K562 (cell line): ENCODE results near the gene DNAAF3. TPM values are rescaled to one million over a fixed set of nuclear protein-coding genes. Genes with fewer than 3 reads are reported as not detected.

Source experiments
- BCLAF1 ChIP-seq, 2 experiments: fragments of 450-650 bp in 1 of 2; IDR thresholded peaks; 2 replicates each; pipeline ENCODE4 v1.6.1; 2011 to 2017; ENCODE audit warnings: low read depth in 2 of 2, antibody characterized with exemption in 1 of 2, borderline replicate concordance in 1 of 2, low read length in 1 of 2, mild to moderate bottlenecking in 1 of 2, mixed read lengths in 1 of 2; ENCODE audit not compliant: control insufficient read depth in 1 of 2
- C11orf30 ChIP-seq: fragments of 450-650 bp; IDR thresholded peaks from 2 replicates; pipeline ENCODE4 v1.6.1; 2016; ENCODE audit warnings: low read depth, mild to moderate bottlenecking
- CCAR2 ChIP-seq: fragments of 200-400 bp; formaldehyde crosslinking; IDR thresholded peaks from 2 replicates; pipeline ENCODE4 v1.6.1; 2017; ENCODE audit warnings: mild to moderate bottlenecking, low read depth, low read length
- CREB1 ChIP-seq, 2 experiments: sonication (generic) in 1 of 2; formaldehyde crosslinking in 1 of 2; IDR thresholded peaks; 2 replicates each; pipeline versions ENCODE4 v1.6.1 to v1.8.0; 2012 to 2022; ENCODE audit warnings: inconsistent platforms in 1 of 2, mild to moderate bottlenecking in 1 of 2, missing genetic modification reagents in 1 of 2, moderate library complexity in 1 of 2
- E2F3 ChIP-seq: fragments of 250-450 bp; sonication (Bioruptor Pico); IDR thresholded peaks from 2 replicates; pipeline ENCODE4 v1.4.0; 2020; ENCODE audit warnings: mild to moderate bottlenecking
- EP400 ChIP-seq: fragments of 450-650 bp; IDR thresholded peaks from 2 replicates; pipeline ENCODE4 v1.6.1; 2017; ENCODE audit warnings: antibody characterized with exemption, mild to moderate bottlenecking, moderate library complexity
- GTF2A2 ChIP-seq: IDR thresholded peaks from 2 replicates; pipeline ENCODE4 v1.6.1; 2016; ENCODE audit warnings: mild to moderate bottlenecking, missing genetic modification characterization, missing compliant biosample characterization
- MAZ ChIP-seq, 2 experiments: fragments of 450-650 bp in 1 of 2; sonication (generic) in 1 of 2; formaldehyde crosslinking; IDR thresholded peaks in 1 of 2; conservative IDR thresholded peaks in 1 of 2; 2 replicates each; pipeline versions ENCODE4 v1.4.0 to v1.5.0; 2020; ENCODE audit warnings: mild to moderate bottlenecking in 1 of 2, missing genetic modification reagents in 1 of 2
- MBD2 ChIP-seq: sonication (generic); IDR thresholded peaks from 2 replicates; pipeline ENCODE4 v1.6.1; 2016; ENCODE audit warnings: low read depth, borderline replicate concordance
- MLX ChIP-seq, 2 experiments: fragments of 450-650 bp in 1 of 2; sonication (generic) in 1 of 2; formaldehyde crosslinking; conservative IDR thresholded peaks; 2 replicates each; pipeline versions ENCODE4 v1.4.0 to v1.8.1; 2020 to 2022; ENCODE audit warnings: mild to moderate bottlenecking in 1 of 2, missing genetic modification reagents in 1 of 2
- MXI1 ChIP-seq: IDR thresholded peaks from 2 replicates; pipeline ENCODE4 v1.6.1; 2011; ENCODE audit warnings: low read depth, mild to moderate bottlenecking, improper control_type of control experiment, low read length
- NFE2L1 ChIP-seq: fragments of 450-650 bp; IDR thresholded peaks from 2 replicates; pipeline ENCODE4 v1.6.1; 2016; ENCODE audit warnings: missing genetic modification characterization, low read depth, mild to moderate bottlenecking, missing compliant biosample characterization, moderate library complexity, borderline replicate concordance
- PML ChIP-seq: IDR thresholded peaks from 2 replicates; pipeline ENCODE4 v1.6.1; 2012; ENCODE audit warnings: low read length, inconsistent platforms
- TEAD4 ChIP-seq, 2 experiments: sonication (generic) in 1 of 2; formaldehyde crosslinking in 1 of 2; IDR thresholded peaks; 2 replicates each; pipeline versions ENCODE4 v1.6.1 to v1.8.0; 2012 to 2022; ENCODE audit warnings: borderline replicate concordance in 1 of 2, inconsistent platforms in 1 of 2, low read length in 1 of 2, mild to moderate bottlenecking in 1 of 2, missing genetic modification reagents in 1 of 2
- U2AF1 ChIP-seq: fragments of 200-400 bp; formaldehyde crosslinking; optimal IDR thresholded peaks from 2 replicates; pipeline ENCODE3; 2017; ENCODE audit warnings: mild to moderate bottlenecking, low read depth, low read length, moderate library complexity
- ZFPM2 ChIP-seq: fragments of 250-450 bp; sonication (Bioruptor Pico); IDR thresholded peaks from 2 replicates; pipeline ENCODE4 v1.5.1; 2022; ENCODE audit warnings: mild to moderate bottlenecking
- ZNF253 ChIP-seq: fragments of 250-450 bp; sonication (Bioruptor Pico); conservative IDR thresholded peaks from 2 replicates; pipeline ENCODE4 v1.6.1; 2021; ENCODE audit warnings: mild to moderate bottlenecking
- ZNF280A ChIP-seq: fragments of 450-650 bp; IDR thresholded peaks from 2 replicates; pipeline ENCODE4 v1.6.1; 2018; ENCODE audit warnings: mild to moderate bottlenecking, low read depth; ENCODE audit not compliant: partially characterized antibody
- polyA plus RNA-seq, 8 experiments: library from polyadenylated mRNA; depleted of rRNA in 4 of 8; stranded (reverse) in 5 of 8; unstranded in 3 of 8; fragments of >200 nt; fragmentation: Nextera tagmentation in 2 of 8; fragmentation: Illumina TruSeq in 1 of 8; extraction: Ambion mirVana in 2 of 8; extraction: Trizol in 1 of 8; gene quantifications; 2 replicates each; pipeline versions ENCODE4 v1.2.1 to v1.2.3, GENCODE V29; 2011 to 2014; ENCODE audit warnings: inconsistent platforms in 1 of 8, missing spikeins in 1 of 8
- total RNA-seq, 7 experiments: library from RNA; depleted of rRNA in 6 of 7; stranded (reverse); fragments of >200 nt in 6 of 7; fragmentation: Illumina TruSeq in 2 of 7; extraction: Trizol in 2 of 7; gene quantifications; 2 replicates each; pipeline versions ENCODE4 v1.2.1 to v1.2.3, GENCODE V29; 2011 to 2021; ENCODE audit warnings: low replicate concordance in 1 of 7
- TF ChIP-seq, protein P1 (sequence below): sonication (generic); formaldehyde crosslinking; IDR thresholded peaks from 2 replicates; pipeline ENCODE4 v1.8.0; 2022; ENCODE audit warnings: mild to moderate bottlenecking, missing genetic modification reagents, borderline replicate concordance
- TF ChIP-seq, protein P2 (sequence below): sonication (generic); formaldehyde crosslinking; IDR thresholded peaks from 2 replicates; pipeline ENCODE4 v1.9.0; 2022; ENCODE audit warnings: mild to moderate bottlenecking, missing genetic modification reagents

DNAAF3 gene
- total and polyA plus RNA-seq, 9 of the 15 experiments (the other 6 are each of a cell fraction or from before 2014, with no cell fraction given) = 21.6 to 61.5 (median 43.0) TPM

- TF ChIP-seq BCLAF1 (IDR thresholded peaks at IDR 0.05; ENCODE audit: borderline replicate concordance in 1 of 2, control insufficient read depth in 1 of 2, low read depth in 2 of 2, low read length in 1 of 2) = no peak
- TF ChIP-seq MLX (CRISPR knock-in tag; conservative IDR thresholded peaks at IDR 0.05) = no peak
- TF ChIP-seq CREB1 (IDR thresholded peaks at IDR 0.05) = no peak
- TF ChIP-seq CREB1 (CRISPR knock-in tag; IDR thresholded peaks at IDR 0.05) = peak; percentile 29; the same call in 1 of the 2 replicates
- TF ChIP-seq ZNF253 (CRISPR knock-in tag) = no peak
- no peak for TF ChIP-seq ZFPM2
- TF ChIP-seq, protein P1, sequence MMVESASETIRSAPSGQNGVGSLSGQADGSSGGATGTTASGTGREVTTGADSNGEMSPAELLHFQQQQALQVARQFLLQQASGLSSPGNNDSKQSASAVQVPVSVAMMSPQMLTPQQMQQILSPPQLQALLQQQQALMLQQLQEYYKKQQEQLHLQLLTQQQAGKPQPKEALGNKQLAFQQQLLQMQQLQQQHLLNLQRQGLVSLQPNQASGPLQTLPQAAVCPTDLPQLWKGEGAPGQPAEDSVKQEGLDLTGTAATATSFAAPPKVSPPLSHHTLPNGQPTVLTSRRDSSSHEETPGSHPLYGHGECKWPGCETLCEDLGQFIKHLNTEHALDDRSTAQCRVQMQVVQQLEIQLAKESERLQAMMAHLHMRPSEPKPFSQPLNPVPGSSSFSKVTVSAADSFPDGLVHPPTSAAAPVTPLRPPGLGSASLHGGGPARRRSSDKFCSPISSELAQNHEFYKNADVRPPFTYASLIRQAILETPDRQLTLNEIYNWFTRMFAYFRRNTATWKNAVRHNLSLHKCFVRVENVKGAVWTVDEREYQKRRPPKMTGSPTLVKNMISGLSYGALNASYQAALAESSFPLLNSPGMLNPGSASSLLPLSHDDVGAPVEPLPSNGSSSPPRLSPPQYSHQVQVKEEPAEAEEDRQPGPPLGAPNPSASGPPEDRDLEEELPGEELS (CRISPR knock-in tag) = no peak
- TF ChIP-seq GTF2A2 (tag) = no peak
- TF ChIP-seq EP400 = peak; percentile 70
- no peak for TF ChIP-seq MBD2
- TF ChIP-seq CCAR2 = no peak
- no peak for TF ChIP-seq NFE2L1 (tag)
- TF ChIP-seq, protein P2, sequence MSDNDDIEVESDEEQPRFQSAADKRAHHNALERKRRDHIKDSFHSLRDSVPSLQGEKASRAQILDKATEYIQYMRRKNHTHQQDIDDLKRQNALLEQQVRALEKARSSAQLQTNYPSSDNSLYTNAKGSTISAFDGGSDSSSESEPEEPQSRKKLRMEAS = 0 out of 2 replicates have a peak, but pooled peaks have one; percentile 31
- TF ChIP-seq MAZ (CRISPR knock-in tag; conservative IDR thresholded peaks at IDR 0.05 in 1 of 2, IDR thresholded peaks at IDR 0.05 in 1 of 2) = no peak; a peak in 1 of 4 replicates
- TF ChIP-seq U2AF1 = no peak
- no peak for TF ChIP-seq MXI1
- 0 out of 2 replicates have a peak, but pooled peaks have one; percentile 19 for TF ChIP-seq PML
- no peak for TF ChIP-seq ZNF280A
- TF ChIP-seq C11orf30 = 0 out of 2 replicates have a peak, but pooled peaks have one; percentile 11
- TF ChIP-seq E2F3 (CRISPR knock-in tag) = no peak
- TF ChIP-seq TEAD4 (IDR thresholded peaks at IDR 0.05; ENCODE audit: low read length) = peak; percentile 43; the same call in 1 of the 2 replicates
- TF ChIP-seq TEAD4 (CRISPR knock-in tag; IDR thresholded peaks at IDR 0.05; ENCODE audit: borderline replicate concordance) = no peak
Measured at GRCh38 chr19:55176076-55176475, 9.7 kb upstream of the DNAAF3 start (continued).
